Tibial artery (tissue), 4 donors: ENCODE measurements around the gene PQBP1.
"Not testable (repeated sequence)": the region's sequence is repeated elsewhere in the genome, so short reads cannot be mapped to it uniquely, and the experiment has no call there.

ENCODE experiments used
- DNase-seq, 2 donors: peaks; one replicate each; pipeline ENCODE4 v3.0.0-alpha.2; 2019
- H3K27ac ChIP-seq, 2 donors: fragments of 200-600 bp; sonication (generic) in 1 of 2; 1 replicate in 1 of 2; 2 replicates in 1 of 2; pipeline ENCODE4 v1.5.1; 2018 to 2019; ENCODE audit warnings: mild to moderate bottlenecking in 1 of 2
- H3K27me3 ChIP-seq, 2 donors: fragments of 200-600 bp; sonication (generic) in 1 of 2; one replicate each; pipeline versions ENCODE4 v1.5.1 to v1.6.0; 2016 to 2019
- H3K36me3 ChIP-seq, 3 donors: fragments of 200-600 bp; sonication (generic) in 2 of 3; one replicate each; pipeline ENCODE4 v1.5.1; 2016 to 2019; ENCODE audit warnings: mild to moderate bottlenecking in 2 of 3
- H3K4me1 ChIP-seq, 4 donors: fragments of 200-600 bp; sonication (generic) in 2 of 4; 1 replicate in 3 of 4; 2 replicates in 1 of 4; pipeline ENCODE4 v1.5.1; 2016 to 2019
- H3K4me3 ChIP-seq, 2 donors: fragments of 200-600 bp; sonication (generic) in 1 of 2; 1 replicate in 1 of 2; 2 replicates in 1 of 2; pipeline ENCODE4 v1.5.1; 2018 to 2019; ENCODE audit warnings: mild to moderate bottlenecking in 2 of 2
- H3K9me3 ChIP-seq, 3 donors: fragments of 200-600 bp; sonication (generic) in 1 of 3; one replicate each; pipeline ENCODE4 v1.5.1; 2016 to 2019
- intact Hi-C: fragments of 100-400 bp; cut with DNase I; formaldehyde crosslinking; loops from one replicate; pipeline ENCODE4 v1.15.0; 2023; ENCODE audit warnings: low total_unique reads
- TF ChIP-seq, protein P1 (sequence below), 2 experiments: fragments of 200-600 bp in 1 of 2; fragments of 450-650 bp in 1 of 2; IDR thresholded peaks; one replicate each; pipeline ENCODE4 v1.5.1; 2017 to 2019; ENCODE audit warnings: antibody characterized with exemption in 2 of 2, mild to moderate bottlenecking in 1 of 2, moderate library complexity in 1 of 2

The PQBP1 gene

GRCh38 chrX:48897625-48898306 is at the start of gene PQBP1, which contains the start of gene TIMM17B:
TSS of gene PQBP1 (plus strand) at chrX:48897930. CDS start at chrX:48898510, 580 bp downstream.
TSS of gene TIMM17B (minus strand) at chrX:48897768. CDS start at chrX:48897749, 19 bp downstream.
- peak within 1 kb of the TSS; percentile 74 to 78 for H3K4me3 ChIP-seq
- intact Hi-C loops, result no loop called here
- no peaks in the 10 kb centered on the region for H3K9me3 ChIP-seq
- peaks cover 10 to 36% (median 19%) of the 10 kb centered on the region in 3 donors for H3K36me3 ChIP-seq
- peaks cover 0 to 15% (median 7%) of the 10 kb centered on the region in 4 donors for H3K4me1 ChIP-seq
- TF ChIP-seq, protein P1, sequence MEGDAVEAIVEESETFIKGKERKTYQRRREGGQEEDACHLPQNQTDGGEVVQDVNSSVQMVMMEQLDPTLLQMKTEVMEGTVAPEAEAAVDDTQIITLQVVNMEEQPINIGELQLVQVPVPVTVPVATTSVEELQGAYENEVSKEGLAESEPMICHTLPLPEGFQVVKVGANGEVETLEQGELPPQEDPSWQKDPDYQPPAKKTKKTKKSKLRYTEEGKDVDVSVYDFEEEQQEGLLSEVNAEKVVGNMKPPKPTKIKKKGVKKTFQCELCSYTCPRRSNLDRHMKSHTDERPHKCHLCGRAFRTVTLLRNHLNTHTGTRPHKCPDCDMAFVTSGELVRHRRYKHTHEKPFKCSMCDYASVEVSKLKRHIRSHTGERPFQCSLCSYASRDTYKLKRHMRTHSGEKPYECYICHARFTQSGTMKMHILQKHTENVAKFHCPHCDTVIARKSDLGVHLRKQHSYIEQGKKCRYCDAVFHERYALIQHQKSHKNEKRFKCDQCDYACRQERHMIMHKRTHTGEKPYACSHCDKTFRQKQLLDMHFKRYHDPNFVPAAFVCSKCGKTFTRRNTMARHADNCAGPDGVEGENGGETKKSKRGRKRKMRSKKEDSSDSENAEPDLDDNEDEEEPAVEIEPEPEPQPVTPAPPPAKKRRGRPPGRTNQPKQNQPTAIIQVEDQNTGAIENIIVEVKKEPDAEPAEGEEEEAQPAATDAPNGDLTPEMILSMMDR (IDR thresholded peaks at IDR 0.05), result no peak
- H3K27me3 ChIP-seq, result no peaks in the 10 kb centered on the region
- peak; percentile 87 to 94 for DNase-seq
- H3K27ac ChIP-seq, result peak within 1 kb of the TSS; percentile 94 to 98

DNA sequence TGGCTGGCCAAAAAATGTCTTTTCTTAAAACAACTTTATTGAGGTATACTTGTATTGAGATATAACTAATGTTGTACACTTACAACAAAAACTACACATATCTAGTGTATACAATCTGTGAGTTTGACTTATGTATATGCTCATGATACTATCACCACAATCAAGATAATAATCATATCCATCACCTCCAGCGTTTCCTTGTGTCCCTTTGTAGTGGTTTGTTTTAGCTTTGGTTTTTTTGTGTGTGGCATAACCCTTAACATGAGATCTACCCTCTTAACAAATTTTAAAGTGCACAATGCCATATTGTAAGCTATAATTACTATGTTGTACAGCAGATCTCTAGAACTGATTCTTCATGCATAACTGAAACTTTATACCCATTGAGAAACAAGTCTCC is 48.9 kb upstream of the PQBP1 start:
- TF ChIP-seq, protein P1 (IDR thresholded peaks at IDR 0.05), result no peak
- Histone ChIP-seq H3K4me1 (no peaks in the 10 kb centered on the region), H3K4me3 (no peak overlapping the region), H3K36me3 (no peaks in the 10 kb centered on the region), H3K9me3 (peaks cover 0 to 4% (median 0%) of the 10 kb centered on the region in 3 donors), H3K27ac (no peak overlapping the region), H3K27me3 (no peaks in the 10 kb centered on the region)
- intact Hi-C loops, result no loop called here
- no peak for DNase-seq

GRCh38 chrX:48852857-48853256 is 44.9 kb upstream of the PQBP1 start:
- H3K4me3 ChIP-seq, result no peak overlapping the region
- no peaks in the 10 kb centered on the region for H3K36me3 ChIP-seq
- no peak overlapping the region for H3K27ac ChIP-seq
- peaks cover 0 to 4% (median 0%) of the 10 kb centered on the region in 3 donors for H3K9me3 ChIP-seq
- intact Hi-C loops, result no loop called here
- H3K4me1 ChIP-seq, result no peaks in the 10 kb centered on the region
- H3K27me3 ChIP-seq, result no peaks in the 10 kb centered on the region
- TF ChIP-seq, protein P1 (IDR thresholded peaks at IDR 0.05), result no peak
- no peak for DNase-seq

- H3K4me3 ChIP-seq, H3K9me3 ChIP-seq, DNase-seq, H3K27ac ChIP-seq, H3K36me3 ChIP-seq, H3K27me3 ChIP-seq, H3K4me1 ChIP-seq, intact Hi-C loops: not testable (repeated sequence)
Measured at GRCh38 chrX:48853494-48853893, 44.2 kb upstream of the PQBP1 start.

DNA sequence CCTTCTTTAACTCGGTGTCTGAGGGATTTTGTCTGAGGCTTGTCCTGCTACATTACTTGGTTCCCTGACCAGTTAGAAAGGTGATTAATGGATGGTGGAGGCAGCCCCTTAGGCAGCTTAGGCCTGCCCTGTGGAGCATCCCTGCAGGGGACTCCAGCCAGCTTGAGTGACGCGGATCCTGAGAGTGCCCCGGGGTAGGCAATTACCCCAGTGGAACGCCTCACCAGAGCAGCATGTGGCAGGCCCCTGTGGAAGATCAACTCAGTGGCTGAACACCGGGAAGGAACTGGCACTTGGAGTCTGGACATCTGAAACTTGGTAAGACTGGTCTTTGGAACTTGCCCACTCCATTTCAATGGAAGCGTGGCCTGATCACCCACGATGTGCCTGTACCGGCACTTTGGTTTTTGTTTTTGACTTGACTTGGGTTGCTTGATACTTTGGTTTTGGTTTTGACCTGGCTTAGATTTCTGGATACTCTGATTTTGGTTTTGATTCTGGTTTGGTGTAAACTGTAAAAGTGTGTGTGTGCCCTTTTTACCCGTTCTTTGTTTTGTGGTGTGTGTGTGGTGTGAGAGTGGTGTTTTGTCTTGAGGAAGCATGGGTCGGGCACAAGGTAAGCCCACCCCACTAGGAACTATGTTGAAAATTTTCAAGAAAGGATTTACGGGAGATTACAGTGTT is 43.5 kb upstream of the PQBP1 start:
- H3K4me1 ChIP-seq, H3K36me3 ChIP-seq, H3K27me3 ChIP-seq, intact Hi-C loops, H3K4me3 ChIP-seq, H3K27ac ChIP-seq, DNase-seq, H3K9me3 ChIP-seq: not testable (repeated sequence)

- Histone ChIP-seq H3K4me3 (no peak overlapping the region), H3K9me3 (peaks cover 0 to 4% (median 0%) of the 10 kb centered on the region in 3 donors), H3K27me3 (no peaks in the 10 kb centered on the region), H3K4me1 (no peaks in the 10 kb centered on the region), H3K36me3 (no peaks in the 10 kb centered on the region), H3K27ac (no peak overlapping the region)
- intact Hi-C loops, result no loop called here
- TF ChIP-seq, protein P1 (IDR thresholded peaks at IDR 0.05), result no peak
- DNase-seq, result no peak
Measured at GRCh38 chrX:48854898-48855297, 42.8 kb upstream of the PQBP1 start.
